GM23338 (cell line): ENCODE measurements around the gene MAN2A2. TPM values are rescaled to one million over a fixed set of nuclear protein-coding genes. Genes with fewer than 3 reads are reported as not detected.

Experiments used
- ATAC-seq: fragments of 200-7000 bp; cut with Tn5 transposase; 3 replicates; pipeline ENCODE4 v1.9.1; 2020
- DNase-seq: peaks from one replicate; pipeline ENCODE4 v3.0.0-alpha.2; 2015; ENCODE audit warnings: low spot score
- H2AFZ ChIP-seq: fragments of 200-600 bp; sonication (generic); 2 replicates; pipeline ENCODE4 v1.8.0; 2016; ENCODE audit warnings: antibody characterized with exemption, mild to moderate bottlenecking, moderate library complexity
- H3F3A ChIP-seq: fragments of 200-600 bp; sonication (generic); replicated peaks from 2 replicates; pipeline ENCODE4 v1.8.0; 2017; ENCODE audit warnings: antibody characterized with exemption, mixed run types, low read depth
- H3K27ac ChIP-seq: fragments of 200-600 bp; sonication (generic); 2 replicates; pipeline ENCODE4 v1.6.1; 2016; ENCODE audit warnings: low read depth
- H3K27me3 ChIP-seq: fragments of 200-600 bp; sonication (generic); 2 replicates; pipeline ENCODE4 v1.8.0; 2016; ENCODE audit warnings: mild to moderate bottlenecking, mixed run types, moderate library complexity; ENCODE audit not compliant: insufficient read depth
- H3K36me3 ChIP-seq: fragments of 200-600 bp; sonication (generic); 2 replicates; pipeline ENCODE4 v1.8.0; 2016; ENCODE audit warnings: mild to moderate bottlenecking; ENCODE audit not compliant: insufficient read depth
- H3K4me1 ChIP-seq: fragments of 200-600 bp; sonication (generic); 2 replicates; pipeline ENCODE4 v1.8.0; 2016; ENCODE audit warnings: mild to moderate bottlenecking, moderate library complexity; ENCODE audit not compliant: insufficient read depth
- H3K4me2 ChIP-seq: fragments of 200-600 bp; sonication (generic); 2 replicates; pipeline ENCODE4 v1.7.1; 2017; ENCODE audit warnings: mixed run types
- H3K4me3 ChIP-seq: fragments of 200-600 bp; sonication (generic); 2 replicates; pipeline ENCODE4 v1.6.1; 2016; ENCODE audit warnings: mixed run types
- H3K79me2 ChIP-seq: fragments of 200-600 bp; sonication (generic); replicated peaks from 2 replicates; pipeline ENCODE4 v1.8.0; 2017; ENCODE audit warnings: mild to moderate bottlenecking; ENCODE audit not compliant: insufficient read depth
- H3K9me2 ChIP-seq: fragments of 200-600 bp; sonication (generic); 2 replicates; pipeline ENCODE4 v1.8.0; 2017; ENCODE audit not compliant: insufficient read depth
- H4K20me1 ChIP-seq: fragments of 200-600 bp; sonication (generic); replicated peaks from 2 replicates; pipeline ENCODE4 v1.8.0; 2017; ENCODE audit warnings: mild to moderate bottlenecking; ENCODE audit not compliant: insufficient read depth
- H3K27ac Mint-ChIP-seq: 2 replicates; pipeline ENCODE4 v1.8.0; 2020; ENCODE audit warnings: inconsistent platforms, mild to moderate bottlenecking, moderate library complexity, mixed read lengths
- H3K27me3 Mint-ChIP-seq: 3 replicates; pipeline ENCODE4 v1.8.0; 2022; ENCODE audit warnings: low read depth, mild to moderate bottlenecking, moderate library complexity, mixed read lengths, inconsistent platforms; ENCODE audit not compliant: insufficient read depth, poor library complexity
- H3K36me3 Mint-ChIP-seq: 3 replicates; pipeline ENCODE4 v1.8.0; 2021; ENCODE audit warnings: low read depth, mild to moderate bottlenecking, inconsistent platforms, moderate library complexity, mixed read lengths
- H3K4me1 Mint-ChIP-seq: 3 replicates; pipeline ENCODE4 v1.8.0; 2020; ENCODE audit warnings: mild to moderate bottlenecking, inconsistent platforms, mixed read lengths
- H3K4me3 Mint-ChIP-seq: 3 replicates; pipeline ENCODE4 v1.8.0; 2021; ENCODE audit warnings: moderate library complexity, mild to moderate bottlenecking, inconsistent platforms, mixed read lengths
- H3K9me3 Mint-ChIP-seq: 3 replicates; pipeline ENCODE4 v1.8.0; 2020; ENCODE audit warnings: moderate library complexity, mild to moderate bottlenecking, inconsistent platforms, mixed read lengths
- CREB1 ChIP-seq: fragments of 250-450 bp; sonication (Bioruptor Pico); IDR thresholded peaks from 2 replicates; pipeline ENCODE4 v1.5.0; 2020; ENCODE audit warnings: low read depth, mild to moderate bottlenecking, moderate library complexity
- CTCF ChIP-seq, 2 experiments: fragments of 200-600 bp in 1 of 2; sonication (generic) in 1 of 2; conservative IDR thresholded peaks; 2 replicates each; pipeline versions ENCODE4 v1.5.1 to v1.6.1; 2016 to 2017; ENCODE audit warnings: antibody characterized with exemption in 2 of 2, low read depth in 2 of 2, mild to moderate bottlenecking in 2 of 2, moderate library complexity in 1 of 2
- EZH2 ChIP-seq: fragments of 200-600 bp; sonication (generic); IDR thresholded peaks from one replicate; pipeline ENCODE4 v1.8.0; 2017; ENCODE audit warnings: antibody characterized with exemption, mild to moderate bottlenecking, low read depth; ENCODE audit not compliant: unreplicated experiment
- EZH2phosphoT487 ChIP-seq: fragments of 200-600 bp; sonication (generic); IDR thresholded peaks from one replicate; pipeline ENCODE4 v1.8.1; 2018; ENCODE audit warnings: antibody characterized with exemption; ENCODE audit not compliant: unreplicated experiment
- JUNB ChIP-seq: IDR thresholded peaks from one replicate; pipeline ENCODE4 v1.6.1; 2016; ENCODE audit warnings: antibody characterized with exemption; ENCODE audit not compliant: unreplicated experiment
- POLR2AphosphoS5 ChIP-seq: IDR thresholded peaks from 2 replicates; pipeline ENCODE4 v1.6.1; 2016; ENCODE audit warnings: antibody characterized with exemption, low read depth
- STAT1 ChIP-seq: IDR thresholded peaks from one replicate; pipeline ENCODE4 v1.6.1; 2016; ENCODE audit warnings: antibody characterized with exemption; ENCODE audit not compliant: unreplicated experiment
- ZNF331 ChIP-seq: fragments of 250-450 bp; sonication (Bioruptor Pico); IDR thresholded peaks from 2 replicates; pipeline ENCODE4 v1.5.0; 2020; ENCODE audit warnings: low read depth, mild to moderate bottlenecking, moderate library complexity
- ZNF462 ChIP-seq: fragments of 250-450 bp; sonication (Bioruptor Pico); IDR thresholded peaks from 2 replicates; pipeline ENCODE4 v1.5.0; 2020; ENCODE audit warnings: mild to moderate bottlenecking, moderate library complexity
- polyA plus RNA-seq: library from polyadenylated mRNA; unstranded; fragments of >200 nt; fragmentation: Nextera tagmentation; extraction: Ambion mirVana; gene quantifications from 2 replicates; pipeline ENCODE4 v1.2.1, GENCODE V29; 2016
- total RNA-seq: library from RNA; depleted of rRNA; stranded (reverse); fragments of >200 nt; shearing (Covaris generic); gene quantifications from 2 replicates; pipeline ENCODE4 v1.2.3, GENCODE V29; 2014

The MAN2A2 gene
- total and polyA plus RNA-seq, 2 experiments from 2014 or later = 8.2 to 17.1 TPM

- Histone ChIP-seq H3K4me1 (peaks cover 10% of the 10 kb centered on the region), H3F3A (0 out of 2 replicates have a peak, but pooled peaks cover 5% of the 10 kb centered on the region), H3K27me3 (no peaks in the 10 kb centered on the region), H3K36me3 (no peaks in the 10 kb centered on the region; the same call in 1 of the 2 replicates), H2AFZ (no peak overlapping the region), H4K20me1 (no peaks in the 10 kb centered on the region), H3K27ac (no peak overlapping the region), H3K9me2 (no peaks in the 10 kb centered on the region), H3K79me2 (no peaks in the 10 kb centered on the region), H3K4me2 (no peak overlapping the region), H3K4me3 (no peak overlapping the region)
- TF ChIP-seq CREB1 (CRISPR knock-in tag) (no peak), JUNB (no peak), STAT1 (no peak), CTCF (conservative IDR thresholded peaks at IDR 0.05; ENCODE audit: low read depth in 2 of 2) (no peak), EZH2 (no peak), POLR2AphosphoS5 (no peak), EZH2phosphoT487 (no peak), ZNF462 (CRISPR knock-in tag) (no peak), ZNF331 (no peak)
- no peak for ATAC-seq
- Mint-ChIP-seq H3K9me3 (no peaks in the 10 kb centered on the region), H3K36me3 (peaks cover 26% of the 10 kb centered on the region), H3K27ac (no peak overlapping the region), H3K4me1 (peaks cover 12% of the 10 kb centered on the region; the same call in 2 of the 3 replicates), H3K4me3 (no peak overlapping the region), H3K27me3 (peaks cover 8% of the 10 kb centered on the region)
- no peak for DNase-seq
Measured at GRCh38 chr15:90880381-90881145, 22.5 kb upstream of the MAN2A2 start.
